ENCODE data around the gene MAGI2.

GRCh38 chr7:79124331-79124730, 329.1 kb downstream of the MAGI2 start:
- TF ChIP-seq TAF1 (conservative IDR thresholded peaks at IDR 0.05) (no peak), RAD21 (IDR thresholded peaks at IDR 0.05) (no peak)

Data from liver (tissue), 2 donors.